Measurements from ENCODE around the gene ZNF483.

- TF ChIP-seq EZH2 (IDR thresholded peaks at IDR 0.05; ENCODE audit: borderline replicate concordance, low read length): no peak
- no peak for TF ChIP-seq CTCF (IDR thresholded peaks at IDR 0.05; ENCODE audit: low read length)
Measured at GRCh38 chr9:111501005-111501562, 23.9 kb upstream of the ZNF483 start.

Data from OCI-LY1 (cell line).